Measurements from ENCODE around the gene CDH23. TPM values are rescaled to one million over a fixed set of nuclear protein-coding genes. Genes with fewer than 3 reads are reported as not detected.

Gene CDH23
- total RNA-seq, 2 donors from 2014 or later = 0.06 TPM; not detected in 1

- Mint-ChIP-seq H3K9me3 (no peaks in the 10 kb centered on the region), H3K27ac (no peak overlapping the region), H3K4me1 (ENCODE audit: low read depth in 2 of 2) (peaks cover 9 to 10% of the 10 kb centered on the region in 2 donors), H3K4me3 (no peak overlapping the region), H3K36me3 (no peaks in the 10 kb centered on the region), H3K27me3 (peaks cover 0 to 8% of the 10 kb centered on the region in 2 donors)
- DNase-seq (ENCODE audit: low spot score) (no peak), ATAC-seq (no peak)
These were observed 266.6 kb downstream of the CDH23 start for GRCh38 chr10:71663311-71663710.

- H3K9me3 Mint-ChIP-seq = no peaks in the 10 kb centered on the region
- no peak overlapping the region for H3K4me3 Mint-ChIP-seq
- peaks cover 9 to 10% of the 10 kb centered on the region in 2 donors for H3K4me1 Mint-ChIP-seq (ENCODE audit: low read depth in 2 of 2)
- no peak for DNase-seq (ENCODE audit: low spot score)
- H3K36me3 Mint-ChIP-seq = no peaks in the 10 kb centered on the region
- no peak overlapping the region for H3K27ac Mint-ChIP-seq
- H3K27me3 Mint-ChIP-seq = peaks cover 0 to 8% of the 10 kb centered on the region in 2 donors
- no peak for ATAC-seq
These were observed 267.9 kb downstream of the CDH23 start for GRCh38 chr10:71664585-71664984.

GRCh38 chr10:71665456-71665855 is 268.7 kb downstream of the CDH23 start:
- DNase-seq (ENCODE audit: low spot score) (no peak), ATAC-seq (no peak)
- Mint-ChIP-seq H3K27ac (no peak overlapping the region), H3K9me3 (no peaks in the 10 kb centered on the region), H3K27me3 (peaks cover 0 to 8% of the 10 kb centered on the region in 2 donors), H3K4me1 (ENCODE audit: low read depth in 2 of 2) (peaks cover 9 to 10% of the 10 kb centered on the region in 2 donors), H3K36me3 (no peaks in the 10 kb centered on the region), H3K4me3 (no peak overlapping the region)

- H3K27ac Mint-ChIP-seq = no peak overlapping the region
- H3K4me3 Mint-ChIP-seq = no peak overlapping the region
- H3K36me3 Mint-ChIP-seq = no peaks in the 10 kb centered on the region
- ATAC-seq = no peak
- no peaks in the 10 kb centered on the region for H3K9me3 Mint-ChIP-seq
- peaks cover 9 to 10% of the 10 kb centered on the region in 2 donors for H3K4me1 Mint-ChIP-seq (ENCODE audit: low read depth in 2 of 2)
- peaks cover 0 to 8% of the 10 kb centered on the region in 2 donors for H3K27me3 Mint-ChIP-seq
- no peak for DNase-seq (ENCODE audit: low spot score)
These were observed 270.1 kb downstream of the CDH23 start for GRCh38 chr10:71666639-71667386.

- no peaks in the 10 kb centered on the region for H3K36me3 Mint-ChIP-seq
- DNase-seq (ENCODE audit: low spot score) = no peak
- H3K4me1 Mint-ChIP-seq (ENCODE audit: low read depth in 2 of 2) = peaks cover 9 to 10% of the 10 kb centered on the region in 2 donors
- peaks cover 0 to 8% of the 10 kb centered on the region in 2 donors for H3K27me3 Mint-ChIP-seq
- ATAC-seq = no peak
- no peak overlapping the region for H3K4me3 Mint-ChIP-seq
- no peak overlapping the region for H3K27ac Mint-ChIP-seq
- no peaks in the 10 kb centered on the region for H3K9me3 Mint-ChIP-seq
These were observed 270.6 kb downstream of the CDH23 start for GRCh38 chr10:71667387-71667752.

GRCh38 chr10:71671994-71672946 is 275.6 kb downstream of the CDH23 start:
- H3K9me3 Mint-ChIP-seq = no peaks in the 10 kb centered on the region
- no peak overlapping the region for H3K4me3 Mint-ChIP-seq
- DNase-seq (ENCODE audit: low spot score) = no peak
- H3K4me1 Mint-ChIP-seq (ENCODE audit: low read depth in 2 of 2) = peaks cover 3 to 5% of the 10 kb centered on the region in 2 donors
- ATAC-seq = no peak
- peaks cover 0 to 3% of the 10 kb centered on the region in 2 donors for H3K27me3 Mint-ChIP-seq
- H3K27ac Mint-ChIP-seq = no peak overlapping the region
- no peaks in the 10 kb centered on the region for H3K36me3 Mint-ChIP-seq

- ATAC-seq (no peak), DNase-seq (ENCODE audit: low spot score) (no peak)
- no peak overlapping the region for H3K27ac Mint-ChIP-seq
- H3K27me3 Mint-ChIP-seq = no peaks in the 10 kb centered on the region
- H3K4me3 Mint-ChIP-seq = no peak overlapping the region
- no peaks in the 10 kb centered on the region for H3K4me1 Mint-ChIP-seq (ENCODE audit: low read depth in 2 of 2)
- H3K36me3 Mint-ChIP-seq = no peaks in the 10 kb centered on the region
- no peaks in the 10 kb centered on the region for H3K9me3 Mint-ChIP-seq
These were observed 278.7 kb downstream of the CDH23 start for GRCh38 chr10:71675295-71675970.

GRCh38 chr10:71677261-71677660 is 280.5 kb downstream of the CDH23 start:
- Mint-ChIP-seq H3K27me3 (no peaks in the 10 kb centered on the region), H3K27ac (no peak overlapping the region), H3K4me3 (no peak overlapping the region), H3K4me1 (ENCODE audit: low read depth in 2 of 2) (no peaks in the 10 kb centered on the region), H3K9me3 (no peaks in the 10 kb centered on the region), H3K36me3 (no peaks in the 10 kb centered on the region)
- ATAC-seq (no peak), DNase-seq (ENCODE audit: low spot score) (no peak)

GRCh38 chr10:71678057-71678805 is 281.5 kb downstream of the CDH23 start:
- H3K27ac Mint-ChIP-seq = no peak overlapping the region
- H3K4me3 Mint-ChIP-seq = no peak overlapping the region
- H3K36me3 Mint-ChIP-seq = no peaks in the 10 kb centered on the region
- no peak for DNase-seq (ENCODE audit: low spot score)
- no peaks in the 10 kb centered on the region for H3K4me1 Mint-ChIP-seq (ENCODE audit: low read depth in 2 of 2)
- H3K27me3 Mint-ChIP-seq = no peaks in the 10 kb centered on the region
- H3K9me3 Mint-ChIP-seq = no peaks in the 10 kb centered on the region
- no peak for ATAC-seq

GRCh38 chr10:71679425-71679824 is 282.7 kb downstream of the CDH23 start:
- Mint-ChIP-seq H3K27ac (no peak overlapping the region), H3K9me3 (no peaks in the 10 kb centered on the region), H3K4me3 (no peak overlapping the region), H3K36me3 (no peaks in the 10 kb centered on the region), H3K27me3 (no peaks in the 10 kb centered on the region), H3K4me1 (ENCODE audit: low read depth in 2 of 2) (peaks cover 0 to 4% of the 10 kb centered on the region in 2 donors)
- no peak for ATAC-seq
- DNase-seq (ENCODE audit: low spot score) = no peak

GRCh38 chr10:71681977-71682376 is 285.3 kb downstream of the CDH23 start:
- Mint-ChIP-seq H3K9me3 (no peaks in the 10 kb centered on the region), H3K36me3 (no peaks in the 10 kb centered on the region), H3K4me3 (no peak overlapping the region), H3K4me1 (ENCODE audit: low read depth in 2 of 2) (peaks cover 0 to 5% of the 10 kb centered on the region in 2 donors), H3K27ac (no peak overlapping the region), H3K27me3 (no peaks in the 10 kb centered on the region)
- ATAC-seq (no peak), DNase-seq (ENCODE audit: low spot score) (no peak)

- no peak overlapping the region for H3K4me3 Mint-ChIP-seq
- peaks cover 5% of the 10 kb centered on the region for H3K36me3 Mint-ChIP-seq
- ATAC-seq = no peak
- no peaks in the 10 kb centered on the region for H3K27me3 Mint-ChIP-seq
- peaks cover 4% of the 10 kb centered on the region for H3K9me3 Mint-ChIP-seq
- H3K4me1 Mint-ChIP-seq (ENCODE audit: low read depth in 2 of 2) = peaks cover 4 to 10% of the 10 kb centered on the region in 2 donors
- H3K27ac Mint-ChIP-seq = no peak overlapping the region
- no peak for DNase-seq (ENCODE audit: low spot score)
These were observed 286.6 kb downstream of the CDH23 start for GRCh38 chr10:71683301-71683700.

Measured in natural killer cell treated with Interleukin-12 subunit alpha and Interleukin-12 subunit beta and Interleukin-15 and Interleukin-18, amount 100 ng/mL, for 72 hours (primary cell).